ENCODE data around the gene UNG.

The UNG gene

DNA sequence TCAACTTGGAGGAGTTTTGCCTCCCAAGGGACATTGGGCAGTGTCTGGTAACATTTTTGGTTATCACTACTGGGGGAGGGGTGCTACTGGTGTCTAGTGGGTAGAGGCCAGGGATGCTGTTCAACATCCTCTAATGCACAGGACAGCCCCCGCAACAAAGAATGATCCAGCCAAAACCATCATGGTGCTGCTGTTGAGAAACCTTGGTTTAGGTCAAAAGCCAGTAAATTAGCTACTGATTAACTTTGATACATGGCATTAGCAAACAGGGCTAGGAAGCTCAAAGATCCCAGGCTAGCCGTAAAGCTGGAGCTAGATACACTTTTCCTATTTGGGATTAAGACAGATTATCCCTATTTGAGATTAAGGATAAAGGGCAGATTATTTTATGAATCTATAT lies 13.0 kb upstream of the UNG start:
- no peak for TF ChIP-seq TAF1 (IDR thresholded peaks at IDR 0.05; ENCODE audit: low read depth)
- no peak for TF ChIP-seq EGR1 (IDR thresholded peaks at IDR 0.05)
- TF ChIP-seq FOXM1 (IDR thresholded peaks at IDR 0.05; ENCODE audit: borderline replicate concordance, low read depth), result no peak
- no peak for TF ChIP-seq YY1 (IDR thresholded peaks at IDR 0.05; ENCODE audit: low read depth)
- no peak for TF ChIP-seq ZBTB7A (IDR thresholded peaks at IDR 0.05; ENCODE audit: low read depth)
- TF ChIP-seq, protein P1, sequence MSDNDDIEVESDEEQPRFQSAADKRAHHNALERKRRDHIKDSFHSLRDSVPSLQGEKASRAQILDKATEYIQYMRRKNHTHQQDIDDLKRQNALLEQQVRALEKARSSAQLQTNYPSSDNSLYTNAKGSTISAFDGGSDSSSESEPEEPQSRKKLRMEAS (IDR thresholded peaks at IDR 0.05), result no peak

DNA sequence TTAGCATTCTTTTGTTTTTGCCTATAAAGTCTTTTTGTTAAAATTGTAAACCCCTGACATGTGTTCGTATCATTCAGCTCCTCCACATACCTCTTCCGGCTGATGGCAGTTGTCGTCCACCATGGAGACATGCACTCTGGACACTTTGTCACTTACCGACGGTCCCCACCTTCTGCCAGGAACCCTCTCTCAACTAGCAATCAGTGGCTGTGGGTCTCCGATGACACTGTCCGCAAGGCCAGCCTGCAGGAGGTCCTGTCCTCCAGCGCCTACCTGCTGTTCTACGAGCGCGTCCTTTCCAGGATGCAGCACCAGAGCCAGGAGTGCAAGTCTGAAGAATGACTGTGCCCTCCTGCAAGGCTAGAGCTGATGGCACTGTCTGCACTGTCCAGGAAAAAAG lies 11.8 kb upstream of the UNG start:
- no peak for TF ChIP-seq CEBPB (IDR thresholded peaks at IDR 0.05)
- TF ChIP-seq EP300 (IDR thresholded peaks at IDR 0.05; ENCODE audit: borderline replicate concordance), result no peak
- TF ChIP-seq, protein P1 (IDR thresholded peaks at IDR 0.05), result no peak
- no peak for TF ChIP-seq RAD21 (IDR thresholded peaks at IDR 0.05; ENCODE audit: low read depth)
- TF ChIP-seq TEAD4 (IDR thresholded peaks at IDR 0.05), result no peak
- TF ChIP-seq, protein P2, sequence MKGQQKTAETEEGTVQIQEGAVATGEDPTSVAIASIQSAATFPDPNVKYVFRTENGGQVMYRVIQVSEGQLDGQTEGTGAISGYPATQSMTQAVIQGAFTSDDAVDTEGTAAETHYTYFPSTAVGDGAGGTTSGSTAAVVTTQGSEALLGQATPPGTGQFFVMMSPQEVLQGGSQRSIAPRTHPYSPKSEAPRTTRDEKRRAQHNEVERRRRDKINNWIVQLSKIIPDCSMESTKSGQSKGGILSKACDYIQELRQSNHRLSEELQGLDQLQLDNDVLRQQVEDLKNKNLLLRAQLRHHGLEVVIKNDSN (IDR thresholded peaks at IDR 0.05), result no peak
- TF ChIP-seq, protein P3, sequence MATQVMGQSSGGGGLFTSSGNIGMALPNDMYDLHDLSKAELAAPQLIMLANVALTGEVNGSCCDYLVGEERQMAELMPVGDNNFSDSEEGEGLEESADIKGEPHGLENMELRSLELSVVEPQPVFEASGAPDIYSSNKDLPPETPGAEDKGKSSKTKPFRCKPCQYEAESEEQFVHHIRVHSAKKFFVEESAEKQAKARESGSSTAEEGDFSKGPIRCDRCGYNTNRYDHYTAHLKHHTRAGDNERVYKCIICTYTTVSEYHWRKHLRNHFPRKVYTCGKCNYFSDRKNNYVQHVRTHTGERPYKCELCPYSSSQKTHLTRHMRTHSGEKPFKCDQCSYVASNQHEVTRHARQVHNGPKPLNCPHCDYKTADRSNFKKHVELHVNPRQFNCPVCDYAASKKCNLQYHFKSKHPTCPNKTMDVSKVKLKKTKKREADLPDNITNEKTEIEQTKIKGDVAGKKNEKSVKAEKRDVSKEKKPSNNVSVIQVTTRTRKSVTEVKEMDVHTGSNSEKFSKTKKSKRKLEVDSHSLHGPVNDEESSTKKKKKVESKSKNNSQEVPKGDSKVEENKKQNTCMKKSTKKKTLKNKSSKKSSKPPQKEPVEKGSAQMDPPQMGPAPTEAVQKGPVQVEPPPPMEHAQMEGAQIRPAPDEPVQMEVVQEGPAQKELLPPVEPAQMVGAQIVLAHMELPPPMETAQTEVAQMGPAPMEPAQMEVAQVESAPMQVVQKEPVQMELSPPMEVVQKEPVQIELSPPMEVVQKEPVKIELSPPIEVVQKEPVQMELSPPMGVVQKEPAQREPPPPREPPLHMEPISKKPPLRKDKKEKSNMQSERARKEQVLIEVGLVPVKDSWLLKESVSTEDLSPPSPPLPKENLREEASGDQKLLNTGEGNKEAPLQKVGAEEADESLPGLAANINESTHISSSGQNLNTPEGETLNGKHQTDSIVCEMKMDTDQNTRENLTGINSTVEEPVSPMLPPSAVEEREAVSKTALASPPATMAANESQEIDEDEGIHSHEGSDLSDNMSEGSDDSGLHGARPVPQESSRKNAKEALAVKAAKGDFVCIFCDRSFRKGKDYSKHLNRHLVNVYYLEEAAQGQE (IDR thresholded peaks at IDR 0.05; ENCODE audit: low read depth), result no peak
- TF ChIP-seq TCF12 (IDR thresholded peaks at IDR 0.05; ENCODE audit: low read depth), result no peak

DNA sequence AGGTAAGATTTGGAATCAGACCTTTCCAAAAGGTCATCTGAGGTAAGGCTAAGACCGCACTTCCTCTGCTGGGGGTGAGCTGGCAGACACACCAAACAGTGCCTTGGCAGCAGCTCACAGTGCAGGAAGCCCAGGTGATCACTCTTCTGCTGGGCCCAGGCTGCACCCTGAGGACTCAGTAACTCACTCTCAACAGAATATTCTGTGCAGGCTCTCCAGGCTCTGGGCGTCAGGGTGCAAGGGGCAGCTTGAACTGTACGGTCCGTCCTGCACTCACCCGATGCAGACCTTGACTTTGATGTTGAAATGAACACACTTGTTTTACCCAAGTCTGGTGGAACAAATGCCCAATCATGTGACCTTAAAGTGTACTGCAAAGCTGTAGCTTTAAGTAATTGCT lies 10.1 kb upstream of the UNG start:
- TF ChIP-seq EGR1 (IDR thresholded peaks at IDR 0.05) (no peak), CEBPB (IDR thresholded peaks at IDR 0.05) (no peak), NFIC (IDR thresholded peaks at IDR 0.05) (no peak)

DNA sequence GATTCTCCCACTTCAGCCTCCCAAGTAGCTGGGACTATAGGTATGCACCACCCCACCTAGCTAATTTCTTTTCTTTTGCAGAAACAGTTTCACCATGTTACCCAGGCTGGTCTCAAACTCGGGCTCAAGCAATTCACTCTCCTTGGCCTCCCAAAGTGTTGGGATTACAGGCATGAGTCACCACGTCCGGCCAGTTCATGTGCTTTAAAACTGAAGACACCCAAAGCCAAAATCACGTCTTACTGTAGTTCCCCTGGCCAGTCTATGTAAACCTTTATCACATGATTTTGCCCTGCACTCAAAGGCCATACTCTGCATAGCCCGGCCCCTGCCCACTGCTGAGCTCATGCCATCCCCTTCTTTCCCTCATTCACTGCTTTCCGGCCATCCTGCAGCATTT lies 8.6 kb upstream of the UNG start:
- TF ChIP-seq TAF1 (IDR thresholded peaks at IDR 0.05; ENCODE audit: low read depth), result no peak

DNA sequence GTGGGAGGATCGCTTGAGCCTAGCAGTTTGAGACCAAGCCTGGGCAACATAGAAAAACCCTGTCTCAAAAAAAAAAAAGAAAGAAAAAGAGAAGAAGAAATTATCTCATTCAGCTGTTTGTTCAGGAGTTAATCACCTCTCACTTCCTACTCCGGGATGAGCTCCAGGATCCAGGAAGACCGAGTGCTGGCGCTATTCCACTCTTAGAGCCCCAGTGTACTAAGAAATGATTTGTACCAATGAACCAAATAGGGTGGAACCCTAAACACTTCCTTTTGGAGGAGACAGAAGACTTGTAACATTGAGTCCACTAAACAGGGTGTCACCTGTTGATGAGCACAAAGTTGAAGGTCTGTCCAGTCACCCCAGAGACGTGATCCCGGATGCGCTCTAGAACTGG lies 7.7 kb upstream of the UNG start:
- TF ChIP-seq, protein P3 (IDR thresholded peaks at IDR 0.05; ENCODE audit: low read depth), result no peak
- TF ChIP-seq NFIC (IDR thresholded peaks at IDR 0.05) (no peak), YY1 (IDR thresholded peaks at IDR 0.05; ENCODE audit: low read depth) (no peak), TCF12 (IDR thresholded peaks at IDR 0.05; ENCODE audit: low read depth) (no peak), EP300 (IDR thresholded peaks at IDR 0.05; ENCODE audit: borderline replicate concordance) (no peak), CREB1 (IDR thresholded peaks at IDR 0.05; ENCODE audit: low read depth) (no peak)
- TF ChIP-seq, protein P1 (IDR thresholded peaks at IDR 0.05), result no peak

DNA sequence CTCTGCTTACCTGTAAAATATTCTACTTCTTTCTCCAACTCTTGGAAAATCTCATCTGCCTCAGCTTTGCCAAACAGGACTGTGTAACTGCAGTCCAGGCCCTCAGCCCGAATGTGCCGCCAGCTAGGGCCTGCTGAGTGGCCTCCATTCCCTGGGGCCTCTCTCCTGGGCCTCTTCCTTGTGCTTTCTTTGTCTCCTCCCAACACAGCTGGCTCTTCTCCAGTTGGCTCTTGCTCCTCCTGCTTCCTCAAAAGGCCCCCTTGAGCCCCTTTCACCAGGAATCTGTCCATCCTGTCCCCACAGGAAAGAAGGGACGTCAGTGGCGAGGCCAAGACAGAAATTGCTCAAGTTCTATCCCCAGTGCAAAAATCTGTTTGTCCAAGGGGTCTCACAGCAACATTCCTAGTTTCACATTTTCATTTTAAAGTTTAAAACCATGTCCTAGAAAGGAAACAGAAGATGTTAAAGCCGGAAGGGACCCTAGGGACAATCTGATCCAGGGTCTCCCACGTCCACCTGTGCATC lies 4.8 kb upstream of the UNG start:
- TF ChIP-seq TEAD4 (IDR thresholded peaks at IDR 0.05) (no peak), TAF1 (IDR thresholded peaks at IDR 0.05; ENCODE audit: low read depth) (no peak), YY1 (IDR thresholded peaks at IDR 0.05; ENCODE audit: low read depth) (no peak), EP300 (IDR thresholded peaks at IDR 0.05; ENCODE audit: borderline replicate concordance) (no peak)
- TF ChIP-seq, protein P2 (IDR thresholded peaks at IDR 0.05), result no peak

DNA sequence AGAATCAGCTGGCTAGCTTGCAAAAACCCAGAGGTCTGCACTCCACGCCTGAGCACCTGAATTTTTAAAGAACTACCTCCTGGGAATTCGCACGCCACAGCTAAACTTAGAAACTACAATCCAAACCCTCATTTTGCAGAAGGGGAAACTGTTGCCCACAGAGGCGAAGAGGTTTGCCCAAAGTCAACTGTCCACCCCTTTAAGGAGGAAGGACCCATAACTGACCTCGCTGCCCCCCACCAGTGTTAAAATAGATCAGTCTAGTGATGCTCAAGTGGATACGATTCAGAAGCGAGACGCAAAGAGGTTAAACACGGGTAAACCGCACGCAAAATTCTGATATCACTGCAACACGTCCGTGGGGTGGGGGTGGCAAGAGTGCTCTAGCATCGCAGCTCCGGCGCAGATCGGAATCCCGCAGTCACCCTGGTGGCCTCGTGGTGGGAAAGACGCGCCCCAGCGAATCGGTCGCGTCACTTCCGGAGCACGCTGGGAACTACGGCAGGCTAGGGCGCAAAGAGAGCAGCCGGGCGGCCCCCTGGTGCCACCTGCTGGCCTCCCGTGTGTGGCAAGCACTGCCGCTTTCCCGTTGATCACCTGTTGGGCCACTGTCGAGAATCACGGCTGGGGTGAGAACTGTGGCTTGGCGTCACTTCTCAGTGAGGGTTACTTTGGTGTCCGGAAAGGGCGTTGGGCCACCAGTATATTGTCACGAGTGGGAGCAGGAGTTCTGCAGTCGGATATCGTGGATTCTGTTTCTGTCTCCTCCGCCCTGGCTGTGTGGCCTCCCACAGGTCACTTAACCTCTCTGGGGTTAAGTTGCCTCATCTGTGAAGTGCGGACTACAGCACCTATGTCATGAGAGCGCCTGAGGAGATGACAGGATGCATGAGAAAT lies 4.1 kb upstream of the UNG start, which contains the start of gene ALKBH2:
Gene ALKBH2, minus strand, starts transcription at position 451 of the 897 bp plus-strand sequence. CDS start 686 bp downstream, outside the sequence.
- TF ChIP-seq FOXM1 (IDR thresholded peaks at IDR 0.05; ENCODE audit: borderline replicate concordance, low read depth) (no peak), NFIC (IDR thresholded peaks at IDR 0.05) (no peak), CREB1 (IDR thresholded peaks at IDR 0.05; ENCODE audit: low read depth) (peak; percentile 81), EP300 (IDR thresholded peaks at IDR 0.05; ENCODE audit: borderline replicate concordance) (peak; percentile 49; the same call in 1 of the 2 replicates), RAD21 (IDR thresholded peaks at IDR 0.05; ENCODE audit: low read depth) (peak; percentile 96), YY1 (IDR thresholded peaks at IDR 0.05; ENCODE audit: low read depth) (peak; percentile 49; the same call in 1 of the 2 replicates), TAF1 (IDR thresholded peaks at IDR 0.05; ENCODE audit: low read depth) (peak; percentile 52; the same call in 1 of the 2 replicates), TEAD4 (IDR thresholded peaks at IDR 0.05) (peak; percentile 58), EGR1 (IDR thresholded peaks at IDR 0.05) (no peak), TCF12 (IDR thresholded peaks at IDR 0.05; ENCODE audit: low read depth) (peak; percentile 57), ZBTB7A (IDR thresholded peaks at IDR 0.05; ENCODE audit: low read depth) (no peak), CEBPB (IDR thresholded peaks at IDR 0.05) (peak; percentile 15; the same call in 1 of the 2 replicates)
- TF ChIP-seq, protein P3 (IDR thresholded peaks at IDR 0.05; ENCODE audit: low read depth), result no peak
- TF ChIP-seq, protein P2 (IDR thresholded peaks at IDR 0.05), result peak; percentile 62; the same call in 1 of the 2 replicates
- TF ChIP-seq, protein P1 (IDR thresholded peaks at IDR 0.05), result peak; percentile 100

All from Ishikawa (cell line).